ENCODE data around the gene STAC.

Gene STAC

GRCh38 chr3:36482880-36483279 lies 102.6 kb downstream of the STAC start:
- Histone ChIP-seq H3K27me3 (ENCODE audit: control insufficient read depth, low read length) (no peaks in the 10 kb centered on the region), H3K9me2 (replicated peaks; ENCODE audit: control insufficient read depth, low read length) (no peaks in the 10 kb centered on the region), H3K4me2 (ENCODE audit: low read length) (no peak overlapping the region), H3K79me2 (ENCODE audit: control insufficient read depth, low read length) (no peaks in the 10 kb centered on the region), H3K4me1 (ENCODE audit: control insufficient read depth, low read length) (no peaks in the 10 kb centered on the region), H3F3A (ENCODE audit: control insufficient read depth, insufficient read depth) (no peaks in the 10 kb centered on the region), H4K20me1 (ENCODE audit: control insufficient read depth, insufficient read depth, low read depth, low read length) (no peaks in the 10 kb centered on the region), H3K4me3 (ENCODE audit: low read length) (no peak overlapping the region), H3K36me3 (ENCODE audit: control insufficient read depth, low read length) (no peaks in the 10 kb centered on the region), H3K27ac (ENCODE audit: low read depth, low read length) (no peak overlapping the region), H3K9me3 (ENCODE audit: control insufficient read depth, insufficient read depth, low read length) (no peaks in the 10 kb centered on the region)
- TF ChIP-seq EZH2phosphoT487 (IDR thresholded peaks at IDR 0.05; ENCODE audit: borderline replicate concordance, low read length) (no peak), CTCF (IDR thresholded peaks at IDR 0.05; ENCODE audit: low read depth, low read length, poor library complexity, severe bottlenecking) (no peak)

GRCh38 chr3:36483709-36484108 lies 103.4 kb downstream of the STAC start:
- H3K9me2 ChIP-seq (replicated peaks; ENCODE audit: control insufficient read depth, low read length): no peaks in the 10 kb centered on the region
- H3K4me3 ChIP-seq (ENCODE audit: low read length): no peak overlapping the region
- H3K36me3 ChIP-seq (ENCODE audit: control insufficient read depth, low read length): no peaks in the 10 kb centered on the region
- H3K9me3 ChIP-seq (ENCODE audit: control insufficient read depth, insufficient read depth, low read length): no peaks in the 10 kb centered on the region
- no peaks in the 10 kb centered on the region for H3K27me3 ChIP-seq (ENCODE audit: control insufficient read depth, low read length)
- no peaks in the 10 kb centered on the region for H3K79me2 ChIP-seq (ENCODE audit: control insufficient read depth, low read length)
- H4K20me1 ChIP-seq (ENCODE audit: control insufficient read depth, insufficient read depth, low read depth, low read length): no peaks in the 10 kb centered on the region
- H3K4me2 ChIP-seq (ENCODE audit: low read length): no peak overlapping the region
- H3K27ac ChIP-seq (ENCODE audit: low read depth, low read length): no peak overlapping the region
- H3F3A ChIP-seq (ENCODE audit: control insufficient read depth, insufficient read depth): no peaks in the 10 kb centered on the region
- H3K4me1 ChIP-seq (ENCODE audit: control insufficient read depth, low read length): no peaks in the 10 kb centered on the region
- TF ChIP-seq EZH2phosphoT487 (IDR thresholded peaks at IDR 0.05; ENCODE audit: borderline replicate concordance, low read length) (no peak), CTCF (IDR thresholded peaks at IDR 0.05; ENCODE audit: low read depth, low read length, poor library complexity, severe bottlenecking) (no peak)

- Histone ChIP-seq H3K4me1 (ENCODE audit: control insufficient read depth, low read length) (no peaks in the 10 kb centered on the region), H3K4me3 (ENCODE audit: low read length) (no peak overlapping the region), H3K36me3 (ENCODE audit: control insufficient read depth, low read length) (no peaks in the 10 kb centered on the region), H3K9me2 (replicated peaks; ENCODE audit: control insufficient read depth, low read length) (no peaks in the 10 kb centered on the region), H4K20me1 (ENCODE audit: control insufficient read depth, insufficient read depth, low read depth, low read length) (no peaks in the 10 kb centered on the region), H3K27me3 (ENCODE audit: control insufficient read depth, low read length) (no peaks in the 10 kb centered on the region; the same call in none of the 2 replicates), H3K79me2 (ENCODE audit: control insufficient read depth, low read length) (no peaks in the 10 kb centered on the region), H3K9me3 (ENCODE audit: control insufficient read depth, insufficient read depth, low read length) (no peaks in the 10 kb centered on the region), H3K4me2 (ENCODE audit: low read length) (no peak overlapping the region), H3F3A (ENCODE audit: control insufficient read depth, insufficient read depth) (no peaks in the 10 kb centered on the region), H3K27ac (ENCODE audit: low read depth, low read length) (no peak overlapping the region)
- no peak for TF ChIP-seq EZH2phosphoT487 (IDR thresholded peaks at IDR 0.05; ENCODE audit: borderline replicate concordance, low read length)
- TF ChIP-seq CTCF (IDR thresholded peaks at IDR 0.05; ENCODE audit: low read depth, low read length, poor library complexity, severe bottlenecking): no peak
These were observed 104.1 kb downstream of the STAC start for GRCh38 chr3:36484386-36484785.

Data from DOHH2 (cell line).